GM12865 (cell line): ENCODE data around the gene PFDN2.

Experiments used
- DNase-seq: peaks from one replicate; pipeline ENCODE4 v3.0.0; 2010; ENCODE audit warnings: low read depth
- H3K4me3 ChIP-seq: 2 replicates; pipeline ENCODE4 v1.5.1; 2011; ENCODE audit warnings: mild to moderate bottlenecking, low read depth, low read length, control low read depth
- CTCF ChIP-seq: IDR thresholded peaks from 2 replicates; pipeline ENCODE4 v1.5.1; 2011; ENCODE audit warnings: low read length, control low read depth, low read depth, inconsistent platforms; ENCODE audit not compliant: insufficient read depth; ENCODE audit errors: missing control alignments

PFDN2 gene

GRCh38 chr1:161095230-161095629 is 22.6 kb downstream of the PFDN2 start:
- no peak for TF ChIP-seq CTCF
- no peak for DNase-seq
- H3K4me3 ChIP-seq = no peak overlapping the region

GRCh38 chr1:161094481-161094880 is 23.4 kb downstream of the PFDN2 start:
- no peak for DNase-seq
- no peak overlapping the region for H3K4me3 ChIP-seq
- TF ChIP-seq CTCF = no peak

- peak; percentile 32 for DNase-seq
- TF ChIP-seq CTCF = no peak
These were observed 25.2 kb downstream of the PFDN2 start for GRCh38 chr1:161092621-161093028.

GRCh38 chr1:161091796-161092507 is 25.9 kb downstream of the PFDN2 start:
- TF ChIP-seq CTCF = no peak
- no peak for DNase-seq
- no peak overlapping the region for H3K4me3 ChIP-seq

More at GRCh38 chr1:161092621-161093028, 25.2 kb downstream of the PFDN2 start:
- no peak overlapping the region for H3K4me3 ChIP-seq

GRCh38 chr1:161091093-161091492 is 26.7 kb downstream of the PFDN2 start:
- no peak for DNase-seq
- no peak overlapping the region for H3K4me3 ChIP-seq
- TF ChIP-seq CTCF = no peak

GRCh38 chr1:161090617-161091016 is 27.2 kb downstream of the PFDN2 start:
- no peak for TF ChIP-seq CTCF
- no peak for DNase-seq
- no peak overlapping the region for H3K4me3 ChIP-seq

GRCh38 chr1:161089938-161090337 is 27.9 kb downstream of the PFDN2 start:
- no peak for DNase-seq
- H3K4me3 ChIP-seq = no peak overlapping the region
- no peak for TF ChIP-seq CTCF
